HEK293 (cell line): ENCODE data around the gene KCTD18.

Experiments used
- CTCF ChIA-PET: fragments of 350-600 bp; formaldehyde crosslinking; extraction: SDS; loops from one replicate; lab custom pipeline; 2021; ENCODE audit warnings: antibody characterized with exemption; lab: Yijun Ruan, JAX
- POLR2A ChIA-PET: fragments of 300-600 bp; formaldehyde crosslinking; extraction: SDS; loops from one replicate; lab custom pipeline; 2020; ENCODE audit warnings: antibody characterized with exemption, inconsistent platforms; lab: Yijun Ruan, JAX
- H3K27ac ChIP-seq: fragments of 200-500 bp; sonication (Bioruptor generic); 2 replicates; pipeline ENCODE4 v1.5.1; 2014; ENCODE audit warnings: low read depth, low read length, control low read depth, inconsistent platforms; ENCODE audit errors: extremely low read depth
- H3K36me3 ChIP-seq, 2 experiments: fragments of 200-500 bp in 1 of 2; sonication (Bioruptor generic) in 1 of 2; 1 replicate in 1 of 2; 2 replicates in 1 of 2; pipeline ENCODE4 v1.5.1; 2014 to 2017; ENCODE audit warnings: inconsistent platforms in 2 of 2, low read length in 2 of 2; ENCODE audit not compliant: control insufficient read depth in 2 of 2, insufficient read depth in 1 of 2
- H3K4me1 ChIP-seq: fragments of 200-500 bp; sonication (Bioruptor generic); 2 replicates; pipeline ENCODE4 v1.5.1; 2014; ENCODE audit warnings: mild to moderate bottlenecking, low read length, inconsistent platforms; ENCODE audit not compliant: control insufficient read depth, insufficient read depth
- H3K4me3 ChIP-seq: 2 replicates; pipeline ENCODE4 v1.5.1; 2011; ENCODE audit warnings: low read depth, mild to moderate bottlenecking, control low read depth, low read length, moderate library complexity
- H3K9me3 ChIP-seq: fragments of 200-500 bp; sonication (Bioruptor generic); 2 replicates; pipeline ENCODE4 v1.5.1; 2014; ENCODE audit warnings: low read depth, low read length, inconsistent platforms; ENCODE audit not compliant: control insufficient read depth, insufficient read depth
- IKZF3 ChIP-seq: fragments of 450-650 bp; IDR thresholded peaks from 2 replicates; pipeline ENCODE4 v1.5.0; 2018; ENCODE audit warnings: missing biosample characterization, mild to moderate bottlenecking, missing genetic modification characterization, moderate library complexity
- SETDB1 ChIP-seq: IDR thresholded peaks from one replicate; pipeline ENCODE4 v1.6.1; 2017; ENCODE audit warnings: mild to moderate bottlenecking, low read length, moderate library complexity, mixed read lengths; ENCODE audit not compliant: insufficient read length
- ZBTB11 ChIP-seq: fragments of 450-650 bp; formaldehyde crosslinking; conservative IDR thresholded peaks from 2 replicates; pipeline ENCODE4 v1.5.1; 2016; ENCODE audit warnings: low read depth, missing biosample characterization, missing genetic modification characterization
- ZNF10 ChIP-seq: fragments of 450-650 bp; formaldehyde crosslinking; IDR thresholded peaks from 2 replicates; pipeline ENCODE4 v1.5.1; 2017; ENCODE audit warnings: missing biosample characterization, missing genetic modification characterization
- ZNF132 ChIP-seq: fragments of 450-650 bp; formaldehyde crosslinking; IDR thresholded peaks from 2 replicates; pipeline ENCODE4 v1.5.1; 2017; ENCODE audit warnings: missing biosample characterization, missing genetic modification characterization, borderline replicate concordance
- ZNF155 ChIP-seq: fragments of 450-650 bp; formaldehyde crosslinking; IDR thresholded peaks from 2 replicates; pipeline ENCODE4 v1.5.1; 2016; ENCODE audit warnings: missing biosample characterization, missing genetic modification characterization
- ZNF391 ChIP-seq: fragments of 450-650 bp; formaldehyde crosslinking; IDR thresholded peaks from 2 replicates; pipeline ENCODE4 v1.5.1; 2016; ENCODE audit warnings: low read depth, missing biosample characterization, missing genetic modification characterization, borderline replicate concordance
- ZNF404 ChIP-seq: fragments of 450-650 bp; formaldehyde crosslinking; IDR thresholded peaks from 2 replicates; pipeline ENCODE4 v1.5.1; 2017; ENCODE audit warnings: missing biosample characterization, missing genetic modification characterization
- ZNF623 ChIP-seq: fragments of 450-650 bp; formaldehyde crosslinking; IDR thresholded peaks from 2 replicates; pipeline ENCODE4 v1.5.1; 2016; ENCODE audit warnings: missing biosample characterization, missing genetic modification characterization
- ZSCAN18 ChIP-seq: fragments of 450-650 bp; formaldehyde crosslinking; IDR thresholded peaks from 2 replicates; pipeline ENCODE4 v1.5.1; 2016; ENCODE audit warnings: missing biosample characterization, missing genetic modification characterization

The KCTD18 gene

DNA sequence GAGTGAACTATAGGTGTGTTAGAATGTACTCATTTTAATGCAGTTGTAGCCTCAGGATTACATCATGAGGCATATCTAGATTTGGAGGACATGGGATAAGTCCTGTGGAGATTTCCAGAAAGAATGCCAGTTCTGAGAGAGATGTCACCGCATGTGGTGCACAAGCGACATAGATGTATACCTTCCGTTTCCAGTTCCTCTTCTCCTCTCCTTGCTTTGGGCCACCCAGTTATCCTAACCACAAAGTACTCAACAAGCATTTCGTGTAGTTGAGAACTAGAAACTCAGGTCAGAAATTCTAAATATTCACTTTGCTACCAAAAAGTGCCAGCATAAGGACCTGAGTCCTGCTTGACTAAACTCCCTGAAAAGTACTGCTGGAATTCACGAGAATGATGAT, 66.5 kb downstream of the KCTD18 start (continued):
- TF ChIP-seq ZBTB11 = no peak
- TF ChIP-seq ZNF155 (tag by site-specific recombination) = no peak
- no peak for TF ChIP-seq ZNF391 (tag by site-specific recombination)
- TF ChIP-seq ZSCAN18 (tag by site-specific recombination) = no peak
- no peak for TF ChIP-seq ZNF623 (tag by site-specific recombination)
- TF ChIP-seq SETDB1 = no peak

DNA sequence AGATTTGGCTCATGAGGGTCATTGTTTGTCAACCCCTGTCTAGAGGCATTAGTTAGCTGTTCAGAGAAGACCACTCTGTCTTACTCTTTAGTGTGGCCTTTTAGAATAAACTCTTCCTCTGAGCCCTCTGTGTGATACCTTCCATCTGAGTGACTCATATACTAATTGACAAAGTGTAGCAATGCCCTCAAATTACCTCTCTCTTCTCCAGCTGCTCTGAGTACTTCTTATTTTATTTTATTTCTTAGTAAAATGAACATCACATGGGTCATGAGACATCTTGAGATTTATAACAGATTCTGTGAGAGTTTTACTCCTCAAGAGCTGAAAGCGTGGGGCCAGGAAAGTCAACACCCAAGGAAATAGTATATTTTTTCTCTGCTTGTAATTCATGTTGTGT, 67.4 kb downstream of the KCTD18 start:
- CTCF ChIA-PET = interaction anchor here (0.6 kb wide), 2 partner anchors 10 to 243 kb away, joined by 3 read pairs; no protein-coding TSS in a partner anchor
- Histone ChIP-seq H3K9me3 (no peaks in the 10 kb centered on the region), H3K4me1 (no peaks in the 10 kb centered on the region), H3K4me3 (no peak overlapping the region), H3K27ac (no peak overlapping the region), H3K36me3 (peaks cover 0 to 7% of the 10 kb centered on the region in 2 experiments; a peak in 1 of 3 replicates)
- TF ChIP-seq IKZF3 (no peak), ZNF10 (tag by site-specific recombination) (no peak), ZNF132 (tag by site-specific recombination) (no peak)
- POLR2A ChIA-PET = no interaction called here

DNA sequence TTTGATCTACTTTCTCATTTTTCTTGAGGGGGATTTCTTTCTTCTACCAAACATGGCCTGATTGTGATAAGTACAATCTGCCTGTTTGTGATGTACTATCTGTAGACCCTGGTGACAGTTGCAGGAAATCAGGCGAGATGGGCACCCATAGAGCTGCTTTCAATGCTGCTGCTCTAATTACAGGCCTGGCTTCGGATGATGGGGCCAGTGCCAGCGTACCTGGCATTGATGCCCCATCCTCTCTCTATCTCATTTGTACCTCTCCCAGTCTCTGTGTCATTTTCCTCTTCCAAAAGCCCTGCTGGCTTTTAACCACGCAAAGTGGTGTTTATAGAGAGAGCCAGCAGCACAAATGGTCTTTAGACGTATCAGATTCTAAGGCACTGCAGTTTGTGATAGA, 69.9 kb downstream of the KCTD18 start:
- no peak overlapping the region for H3K27ac ChIP-seq
- peaks cover 0 to 7% of the 10 kb centered on the region in 2 experiments; a peak in 1 of 3 replicates for H3K36me3 ChIP-seq
- CTCF ChIA-PET = no interaction called here
- H3K9me3 ChIP-seq = no peaks in the 10 kb centered on the region
- TF ChIP-seq ZNF404 (tag by site-specific recombination) = no peak
- POLR2A ChIA-PET = no interaction called here
- H3K4me1 ChIP-seq = no peaks in the 10 kb centered on the region
- H3K4me3 ChIP-seq = no peak overlapping the region
